Activated naive CD4-positive, alpha-beta T cell treated with anti-CD3 and anti-CD28 coated beads, Interleukin-2, amount 50 U/mL, for 16 hours (primary cell): ENCODE results near the gene COX5A.

Source experiments
- DNase-seq: peaks from one replicate; pipeline ENCODE4 v3.0.0-alpha.2; 2020

COX5A gene

GRCh38 chr15:74937590-74938371 lies at the start of gene COX5A:
COX5A (minus strand) TSS chr15:74938073; CDS start chr15:74938014, 59 bp downstream.
- peak; percentile 92 for DNase-seq

- DNase-seq, result peak; percentile 50
These were observed 45.9 kb upstream of the COX5A start for GRCh38 chr15:74983725-74984231.

GRCh38 chr15:74982183-74982582 lies 44.3 kb upstream of the COX5A start:
- no peak for DNase-seq

GRCh38 chr15:74978503-74978902 lies 40.6 kb upstream of the COX5A start:
- peak; percentile 55 for DNase-seq

GRCh38 chr15:74978077-74978476 lies 40.2 kb upstream of the COX5A start:
- no peak for DNase-seq

- DNase-seq, result no peak
These were observed 39.7 kb upstream of the COX5A start for GRCh38 chr15:74977599-74977998.

- DNase-seq, result no peak
These were observed 38.3 kb upstream of the COX5A start for GRCh38 chr15:74976159-74976558.

- DNase-seq, result no peak
These were observed 29.8 kb upstream of the COX5A start for GRCh38 chr15:74967670-74968069.

- no peak for DNase-seq
These were observed 26.9 kb upstream of the COX5A start for GRCh38 chr15:74964794-74965193.

GRCh38 chr15:74963213-74963612 lies 25.3 kb upstream of the COX5A start:
- DNase-seq, result no peak

GRCh38 chr15:74962671-74963070 lies 24.8 kb upstream of the COX5A start:
- no peak for DNase-seq

- DNase-seq, result no peak
These were observed 24.3 kb upstream of the COX5A start for GRCh38 chr15:74962219-74962618.

GRCh38 chr15:74961616-74962015 lies 23.7 kb upstream of the COX5A start:
- no peak for DNase-seq

- DNase-seq, result no peak
These were observed 23.2 kb upstream of the COX5A start for GRCh38 chr15:74960995-74961588.

GRCh38 chr15:74960286-74960685 lies 22.4 kb upstream of the COX5A start:
- DNase-seq, result no peak

- no peak for DNase-seq
These were observed 21.7 kb upstream of the COX5A start for GRCh38 chr15:74959586-74959939.

GRCh38 chr15:74958908-74959585 lies 21.2 kb upstream of the COX5A start:
- DNase-seq, result no peak

- DNase-seq, result peak; percentile 18
These were observed 20.5 kb upstream of the COX5A start for GRCh38 chr15:74958320-74958907.

GRCh38 chr15:74957476-74958035 lies 19.7 kb upstream of the COX5A start:
- DNase-seq, result no peak

GRCh38 chr15:74956648-74957475 lies 19.0 kb upstream of the COX5A start, which contains the start of gene RPP25:
RPP25 (minus strand) TSS chr15:74956772; CDS start chr15:74956583, 189 bp downstream.
- peak; percentile 81 for DNase-seq

- DNase-seq, result peak; percentile 80
These were observed 18.1 kb upstream of the COX5A start for GRCh38 chr15:74955796-74956647.
